CD4-positive, alpha-beta T cell treated with Interleukin-10 for 1 hour (primary cell): ENCODE data around the gene PDLIM4.

ENCODE experiments used
- DNase-seq: peaks from one replicate; pipeline ENCODE4 v3.0.0-alpha.2; 2020

Gene PDLIM4

DNA sequence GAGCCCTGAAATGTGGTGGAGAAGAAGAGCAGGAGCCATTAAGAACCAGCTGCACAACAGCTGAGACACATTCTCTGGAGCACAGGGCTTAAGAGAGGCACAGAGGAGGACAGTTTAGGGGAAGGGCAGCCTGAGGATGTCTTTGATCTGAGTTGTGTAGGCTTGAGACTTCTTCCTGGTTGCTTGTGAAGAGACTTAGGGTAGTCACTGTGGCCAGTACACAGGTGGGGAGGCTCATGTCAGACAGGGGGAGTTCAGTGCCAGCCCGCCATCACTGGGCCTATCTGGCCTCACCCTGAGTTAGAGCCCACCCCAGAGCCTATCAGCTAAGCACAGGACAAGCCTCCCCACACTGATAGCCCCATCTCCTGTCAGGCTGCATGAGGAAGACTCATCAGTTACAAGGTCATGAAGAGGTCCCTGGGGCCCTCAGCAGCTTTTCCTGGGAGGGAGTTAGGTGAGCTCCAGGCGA is 56.5 kb downstream of the PDLIM4 start:
- no peak for DNase-seq

DNA sequence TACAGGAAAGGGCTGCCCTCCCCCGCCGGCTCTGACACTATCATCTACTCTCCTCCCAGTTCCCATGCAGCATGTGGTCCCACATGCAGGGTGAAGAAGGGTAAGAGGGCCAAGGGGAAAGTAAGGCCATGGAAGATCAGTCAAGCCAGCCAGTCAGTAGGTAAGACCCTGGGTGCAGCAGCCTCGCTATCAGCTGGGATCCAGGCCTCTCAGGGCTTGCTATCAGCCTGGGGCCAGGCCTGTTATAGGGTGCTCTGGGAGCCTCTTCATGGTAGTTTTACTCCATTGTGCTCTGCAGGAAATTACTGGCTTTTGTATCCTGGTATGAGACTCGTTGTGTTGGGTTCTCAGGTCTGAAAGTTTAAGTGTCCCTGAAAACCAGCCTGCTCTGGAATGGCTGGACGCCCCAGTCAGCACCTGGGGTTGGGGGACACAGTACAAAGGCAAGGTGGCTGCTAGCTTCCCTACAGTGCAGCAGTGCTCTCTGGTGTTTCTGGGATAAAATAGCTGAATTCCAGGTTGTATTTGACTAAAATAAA is 58.1 kb downstream of the PDLIM4 start:
- DNase-seq: no peak

DNA sequence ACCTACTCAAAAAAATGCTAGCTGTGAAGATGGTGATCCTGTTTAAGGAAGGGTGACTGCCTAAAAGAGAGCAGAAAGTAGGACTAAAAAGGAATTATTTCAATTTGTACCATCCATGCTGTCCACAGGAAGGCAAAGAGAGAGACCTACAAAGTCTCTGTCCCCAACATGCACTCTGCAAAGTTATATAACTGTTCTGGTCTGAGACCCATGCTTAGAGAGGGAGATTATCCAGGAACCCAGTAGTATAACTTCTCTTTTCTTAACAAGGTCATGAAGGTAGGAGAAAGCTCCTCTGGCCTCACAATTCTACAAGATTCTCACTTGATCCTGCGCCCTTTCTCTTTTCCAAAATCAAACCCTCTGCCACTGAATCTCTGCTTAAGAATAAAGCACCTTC is 62.5 kb downstream of the PDLIM4 start:
- DNase-seq: no peak

DNA sequence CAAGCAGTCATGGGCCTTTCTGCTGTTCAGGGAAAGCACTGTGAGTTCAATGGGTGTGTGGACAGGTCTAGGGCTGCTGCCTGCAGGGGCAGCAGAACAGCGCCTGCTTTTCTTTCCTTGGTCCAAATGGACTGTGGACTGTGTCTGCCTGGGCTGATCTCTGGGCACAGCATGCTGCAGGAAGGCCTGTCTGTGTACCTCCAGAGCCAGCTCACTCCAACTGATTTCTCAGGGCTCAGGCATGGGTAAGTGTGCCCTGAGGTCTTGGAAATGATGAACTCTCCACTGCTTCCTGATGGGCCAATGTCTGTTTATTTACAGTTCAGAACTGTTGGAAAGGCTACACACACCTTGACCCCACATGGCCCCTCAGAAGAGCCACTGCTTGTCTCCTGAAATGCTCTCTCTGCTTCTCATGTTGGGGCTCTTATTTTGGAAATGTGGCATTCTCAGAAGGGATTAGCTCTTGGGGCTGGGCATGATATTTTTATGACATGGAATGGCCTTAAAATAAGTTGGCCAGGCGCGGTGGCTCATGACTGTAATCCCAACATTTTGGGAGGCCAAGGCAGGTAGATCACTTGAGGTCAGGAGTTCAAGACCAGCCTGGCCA is 63.7 kb downstream of the PDLIM4 start:
- DNase-seq: no peak

DNA sequence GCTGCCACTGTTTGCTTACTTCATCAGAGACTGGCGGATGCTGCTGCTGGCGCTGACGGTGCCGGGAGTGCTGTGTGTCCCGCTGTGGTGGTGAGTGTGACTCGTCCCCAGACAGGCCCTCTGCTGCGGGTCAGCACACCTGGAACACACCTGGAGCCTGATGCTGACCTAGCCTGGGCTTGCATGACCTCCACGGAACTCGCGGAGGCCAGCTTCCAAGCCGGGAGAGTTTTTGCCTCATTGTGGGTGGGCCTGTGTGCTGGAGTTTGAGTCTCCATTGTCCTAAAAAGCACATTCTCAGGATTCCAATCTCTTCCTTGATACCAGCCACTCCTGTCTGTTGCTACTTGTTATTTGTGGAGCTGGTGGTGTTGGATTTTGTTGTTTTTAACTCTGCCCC is 64.8 kb downstream of the PDLIM4 start:
- DNase-seq: no peak
